Measurements from ENCODE around the gene ANKS3.

Gene ANKS3

DNA sequence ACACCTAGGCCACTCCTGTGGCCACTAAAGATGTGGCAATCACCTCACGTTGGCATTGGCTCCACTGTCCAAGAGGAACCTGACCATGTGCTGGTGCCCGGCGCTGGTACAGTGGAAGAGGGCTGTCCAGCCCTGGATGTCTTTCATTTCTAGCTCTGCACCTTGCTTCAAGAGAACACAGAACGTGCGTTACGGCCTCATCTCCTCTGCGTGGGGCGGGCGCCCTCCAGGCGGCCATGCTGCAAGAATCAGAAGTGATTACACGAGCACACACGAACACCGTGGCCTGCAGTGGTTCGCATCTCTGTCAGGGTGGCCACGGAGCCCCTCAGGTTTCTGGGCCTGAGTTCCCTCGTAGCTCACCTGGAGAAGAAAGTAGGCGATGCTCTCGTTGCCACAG, 7.5 kb downstream of the ANKS3 start:
- no peak for DNase-seq
- Mint-ChIP-seq H3K27me3 (no peaks in the 10 kb centered on the region), H3K4me1 (peaks cover 1% of the 10 kb centered on the region), H3K36me3 (no peaks in the 10 kb centered on the region), H3K27ac (no peak overlapping the region), H3K4me3 (no peak overlapping the region), H3K9me3 (no peaks in the 10 kb centered on the region)
- CTCF ChIA-PET: no interaction called here

DNA sequence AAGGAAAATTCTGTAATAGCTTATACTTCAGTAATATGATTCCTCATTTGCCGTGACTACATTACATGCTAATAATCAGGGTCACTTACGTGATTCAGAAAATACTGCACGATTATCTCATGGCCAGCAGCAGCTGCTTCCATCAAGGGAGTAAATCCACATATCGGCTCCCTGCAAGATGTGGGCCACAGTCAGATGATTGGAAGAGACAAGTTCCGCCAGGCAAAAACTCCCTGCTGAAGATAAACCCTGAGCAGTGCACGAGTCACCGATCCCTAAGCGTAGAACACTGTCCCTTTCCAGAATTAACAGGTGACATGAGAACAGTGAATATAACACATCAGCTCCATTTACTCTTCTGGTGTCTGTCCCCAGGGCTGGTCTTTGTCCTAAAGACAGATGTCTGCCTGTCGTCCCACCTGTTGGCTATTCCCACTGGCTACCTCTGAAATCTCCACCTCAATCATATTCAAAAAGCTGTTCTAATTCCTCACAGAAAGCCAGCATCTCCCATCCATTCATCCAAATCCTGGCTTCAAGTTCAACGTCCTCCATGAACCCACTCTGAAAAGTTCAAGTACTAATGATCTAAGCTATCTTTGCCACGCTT, 9.3 kb downstream of the ANKS3 start:
- H3K4me1 Mint-ChIP-seq: no peaks in the 10 kb centered on the region
- no peak overlapping the region for H3K27ac Mint-ChIP-seq
- CTCF ChIA-PET: no interaction called here
- no peak for DNase-seq
- H3K4me3 Mint-ChIP-seq: no peak overlapping the region
- H3K36me3 Mint-ChIP-seq: no peaks in the 10 kb centered on the region
- H3K9me3 Mint-ChIP-seq: no peaks in the 10 kb centered on the region
- no peaks in the 10 kb centered on the region for H3K27me3 Mint-ChIP-seq

DNA sequence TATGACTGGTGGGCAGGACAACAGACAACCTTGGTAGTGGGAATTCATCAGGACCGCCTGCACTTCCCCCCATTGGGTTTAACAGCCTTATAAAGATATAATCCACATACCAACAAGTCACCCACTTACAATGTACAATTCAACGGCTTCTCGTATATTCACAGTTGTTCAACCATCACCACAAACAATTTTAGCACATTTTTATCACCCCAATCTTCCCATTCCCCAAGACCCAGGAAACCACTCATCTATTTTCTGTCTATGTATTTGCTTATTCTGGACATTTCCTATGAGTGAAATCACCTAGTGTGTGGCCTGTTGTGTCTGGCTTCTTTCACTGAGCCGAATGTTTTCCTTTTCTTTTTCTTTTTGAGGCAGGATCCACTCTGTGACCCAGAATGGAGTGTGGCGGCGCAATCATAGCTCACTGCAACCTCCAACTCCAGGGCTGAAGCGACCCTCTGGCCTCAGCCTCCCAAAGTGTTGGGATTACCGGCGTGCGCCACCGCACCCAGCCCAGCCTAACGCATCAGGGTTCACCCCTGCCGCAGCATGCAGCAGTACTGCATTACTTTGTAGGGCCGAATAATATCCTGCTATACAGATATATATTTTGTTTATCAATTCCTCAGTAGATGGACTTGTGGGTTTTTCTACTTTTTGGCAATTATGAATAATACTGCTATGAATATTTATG, 10.9 kb downstream of the ANKS3 start:
- H3K27me3 Mint-ChIP-seq: no peaks in the 10 kb centered on the region
- no peaks in the 10 kb centered on the region for H3K4me1 Mint-ChIP-seq
- H3K36me3 Mint-ChIP-seq: no peaks in the 10 kb centered on the region
- CTCF ChIA-PET: no interaction called here
- H3K9me3 Mint-ChIP-seq: no peaks in the 10 kb centered on the region
- no peak for DNase-seq
- no peak overlapping the region for H3K27ac Mint-ChIP-seq
- H3K4me3 Mint-ChIP-seq: no peak overlapping the region

DNA sequence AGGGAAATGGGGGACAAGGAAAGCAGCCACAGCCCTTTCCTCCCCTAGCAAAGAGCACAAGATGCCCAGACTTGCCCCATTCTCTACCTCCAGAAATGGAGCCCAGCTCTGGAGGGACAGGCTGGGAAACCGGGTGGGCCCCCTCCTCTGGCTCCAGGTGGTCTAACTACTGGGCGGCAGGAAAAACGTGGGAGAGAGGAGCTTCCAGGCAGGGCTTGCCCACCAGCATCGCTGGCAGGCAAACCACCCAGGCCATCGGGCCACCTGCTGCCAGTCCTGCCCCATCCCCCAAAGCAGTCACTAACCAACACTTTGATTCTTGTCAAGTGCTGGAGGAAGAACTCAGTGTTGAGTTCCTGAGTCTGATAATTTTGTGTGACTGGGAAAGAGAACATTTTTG, 15.6 kb downstream of the ANKS3 start:
- H3K36me3 Mint-ChIP-seq: no peaks in the 10 kb centered on the region
- no peak overlapping the region for H3K4me3 Mint-ChIP-seq
- no peak for DNase-seq
- no peaks in the 10 kb centered on the region for H3K9me3 Mint-ChIP-seq
- H3K27ac Mint-ChIP-seq: no peak overlapping the region
- H3K27me3 Mint-ChIP-seq: no peaks in the 10 kb centered on the region
- no peaks in the 10 kb centered on the region for H3K4me1 Mint-ChIP-seq
- CTCF ChIA-PET: no interaction called here

DNA sequence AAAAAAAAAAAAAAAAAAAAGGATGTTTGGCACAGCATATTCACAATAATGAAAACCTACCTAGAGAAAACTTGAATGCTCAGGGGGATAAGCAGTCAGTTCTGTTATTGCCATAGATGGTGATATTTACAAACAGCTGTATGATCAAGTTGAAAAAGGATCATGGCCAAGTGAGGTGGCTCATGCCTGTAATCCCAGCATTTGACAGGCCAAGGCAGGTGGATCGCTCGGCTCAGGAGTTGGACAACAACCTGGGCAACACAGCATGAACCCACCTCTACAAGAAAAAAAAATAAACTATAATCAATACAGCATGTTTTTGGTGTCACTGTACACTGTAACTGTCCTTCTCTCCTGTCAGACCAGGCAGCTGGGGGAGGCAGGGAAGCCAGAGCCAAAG, 19.1 kb downstream of the ANKS3 start:
- DNase-seq: no peak
- Mint-ChIP-seq H3K9me3 (no peaks in the 10 kb centered on the region), H3K4me1 (no peaks in the 10 kb centered on the region), H3K27me3 (no peaks in the 10 kb centered on the region), H3K27ac (no peak overlapping the region), H3K36me3 (peaks cover 8% of the 10 kb centered on the region), H3K4me3 (no peak overlapping the region)
- CTCF ChIA-PET: no interaction called here

DNA sequence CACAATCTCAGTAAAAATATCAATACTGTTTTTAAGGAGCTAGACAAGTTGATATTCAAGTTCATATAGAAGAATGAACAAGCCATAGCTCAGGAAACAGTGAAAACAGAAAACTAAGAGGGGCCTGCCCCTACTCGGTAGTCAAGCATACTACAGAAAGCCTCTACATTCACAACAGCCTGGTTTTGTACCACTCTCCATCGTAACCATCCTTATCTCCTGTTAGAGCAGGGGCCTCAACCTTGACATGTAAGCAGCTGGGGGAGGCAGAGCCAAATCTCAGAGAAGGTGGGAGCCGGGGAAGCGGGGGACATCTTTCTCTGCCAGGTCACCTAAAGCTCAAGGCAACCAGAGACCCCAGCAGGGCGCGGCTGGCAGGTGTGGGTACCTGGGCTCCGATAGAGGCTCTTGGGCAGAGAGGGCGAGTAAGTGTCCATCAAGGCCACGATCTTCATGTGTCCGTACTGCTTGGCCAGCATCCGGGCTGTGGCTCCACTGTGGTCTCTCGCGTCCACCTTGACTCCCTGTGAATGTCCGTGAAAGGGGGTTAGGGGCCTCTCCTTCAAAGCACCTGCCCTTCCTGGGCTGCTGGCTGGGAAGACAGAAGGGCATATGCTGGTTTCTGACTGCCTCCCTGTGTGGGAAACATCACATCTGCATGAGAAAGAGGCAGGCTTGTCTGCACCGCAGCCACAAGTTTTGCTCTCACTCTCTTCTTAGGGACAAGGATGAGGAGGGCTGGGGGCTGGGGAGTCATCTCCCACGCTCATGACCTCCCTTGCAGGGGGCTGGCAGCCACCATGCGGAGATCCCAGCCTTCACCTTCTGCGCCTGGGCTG, 20.2 kb downstream of the ANKS3 start:
- H3K27ac Mint-ChIP-seq: no peak overlapping the region
- CTCF ChIA-PET: no interaction called here
- H3K27me3 Mint-ChIP-seq: no peaks in the 10 kb centered on the region
- no peaks in the 10 kb centered on the region for H3K4me1 Mint-ChIP-seq
- H3K9me3 Mint-ChIP-seq: no peaks in the 10 kb centered on the region
- no peak for DNase-seq
- H3K36me3 Mint-ChIP-seq: peaks cover 14% of the 10 kb centered on the region
- no peak overlapping the region for H3K4me3 Mint-ChIP-seq

DNA sequence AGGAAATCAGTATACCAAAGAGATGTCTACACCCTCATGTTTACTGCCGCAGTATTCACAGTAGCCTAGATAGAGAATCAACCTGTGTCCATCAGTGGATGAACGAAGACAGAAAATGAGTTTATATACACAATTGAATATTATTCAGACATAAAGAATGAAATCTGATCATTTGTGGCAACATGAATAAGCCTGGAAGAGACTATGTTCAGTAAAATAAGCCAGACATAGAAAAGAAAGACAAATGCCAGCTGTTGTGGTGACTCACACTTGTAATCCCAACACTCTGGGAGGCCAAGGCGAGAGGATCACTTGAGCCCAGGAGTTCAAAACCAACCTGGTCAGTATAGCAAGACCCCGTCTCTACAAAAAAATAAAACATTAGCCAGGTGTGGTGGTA, 24.6 kb downstream of the ANKS3 start:
- Mint-ChIP-seq H3K9me3 (no peaks in the 10 kb centered on the region), H3K27ac (no peak overlapping the region), H3K4me3 (no peak overlapping the region), H3K27me3 (no peaks in the 10 kb centered on the region), H3K36me3 (peaks cover 22% of the 10 kb centered on the region), H3K4me1 (no peaks in the 10 kb centered on the region)
- no peak for DNase-seq
- CTCF ChIA-PET: no interaction called here

DNA sequence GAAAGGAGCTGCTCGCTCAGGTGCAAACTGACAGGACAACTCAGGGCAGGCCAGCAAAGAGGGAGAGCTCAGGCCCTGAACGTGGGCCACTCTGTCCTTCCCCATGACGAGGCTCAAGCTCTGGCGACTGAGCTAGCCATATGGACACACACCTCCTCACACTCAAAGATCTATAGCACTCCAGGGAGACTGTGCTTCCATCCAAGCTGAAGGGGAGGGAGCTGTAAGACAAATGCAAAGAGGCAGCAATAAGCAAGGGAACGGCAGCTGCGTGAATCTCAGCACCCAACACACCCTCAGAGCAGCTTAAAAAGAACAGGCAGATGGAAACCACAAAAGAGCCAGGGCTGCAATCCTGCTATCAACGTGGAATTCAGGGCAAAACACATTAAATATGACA, 27.2 kb downstream of the ANKS3 start:
- H3K27ac Mint-ChIP-seq: no peak overlapping the region
- peaks cover 7% of the 10 kb centered on the region for H3K4me1 Mint-ChIP-seq
- DNase-seq: no peak
- H3K9me3 Mint-ChIP-seq: no peaks in the 10 kb centered on the region
- no peak overlapping the region for H3K4me3 Mint-ChIP-seq
- CTCF ChIA-PET: interaction anchor here (1.1 kb wide), 1 partner anchor 13 kb away, joined by 3 read pairs; no protein-coding TSS in a partner anchor
- H3K27me3 Mint-ChIP-seq: no peaks in the 10 kb centered on the region
- H3K36me3 Mint-ChIP-seq: peaks cover 23% of the 10 kb centered on the region

DNA sequence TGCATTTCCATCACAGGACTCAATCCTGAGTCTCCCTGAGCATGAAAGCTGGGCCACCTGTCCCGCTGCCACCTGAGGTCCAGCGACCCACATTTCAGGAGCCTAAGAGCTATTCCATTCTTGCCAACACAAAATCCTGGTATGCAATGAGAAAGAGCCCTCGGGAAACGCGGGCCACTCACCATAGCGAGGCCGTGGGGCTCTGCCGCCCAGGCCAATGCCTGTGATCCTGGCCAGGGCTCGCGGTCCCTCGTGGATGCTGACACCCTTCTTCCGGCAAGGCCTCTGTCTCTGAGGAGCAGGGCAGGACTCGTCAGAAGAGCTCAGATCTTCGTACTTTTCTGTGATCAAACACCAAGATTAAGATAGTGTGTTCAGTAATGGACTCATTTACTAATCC, 29.2 kb downstream of the ANKS3 start:
- no peak overlapping the region for H3K4me3 Mint-ChIP-seq
- H3K36me3 Mint-ChIP-seq: peaks cover 19% of the 10 kb centered on the region
- H3K27me3 Mint-ChIP-seq: no peaks in the 10 kb centered on the region
- H3K27ac Mint-ChIP-seq: no peak overlapping the region
- CTCF ChIA-PET: no interaction called here
- no peak for DNase-seq
- peaks cover 16% of the 10 kb centered on the region for H3K4me1 Mint-ChIP-seq
- H3K9me3 Mint-ChIP-seq: no peaks in the 10 kb centered on the region

DNA sequence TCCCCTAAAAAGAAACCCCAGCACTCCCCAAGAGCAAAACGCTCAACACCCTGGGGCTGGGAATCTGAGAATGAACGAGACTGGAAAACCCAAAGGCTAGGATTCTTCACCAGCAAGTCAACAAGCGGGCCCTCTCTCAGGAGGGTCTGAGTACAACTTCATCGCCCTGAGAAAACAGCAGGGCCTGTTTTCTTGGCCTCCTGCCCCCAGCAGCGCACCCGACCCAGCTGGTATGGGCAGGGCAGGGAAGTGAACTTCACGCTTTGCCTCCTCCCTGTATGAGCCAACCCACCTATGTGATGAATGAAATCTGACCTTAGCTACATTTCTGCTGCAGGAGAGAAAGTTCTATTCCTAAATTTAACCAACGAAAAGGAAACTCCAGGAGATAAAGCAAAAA, 29.6 kb downstream of the ANKS3 start:
- CTCF ChIA-PET: no interaction called here
- no peak for DNase-seq
- Mint-ChIP-seq H3K4me1 (peaks cover 20% of the 10 kb centered on the region), H3K36me3 (peaks cover 19% of the 10 kb centered on the region), H3K27me3 (no peaks in the 10 kb centered on the region), H3K9me3 (no peaks in the 10 kb centered on the region), H3K4me3 (no peak overlapping the region), H3K27ac (no peak overlapping the region)

DNA sequence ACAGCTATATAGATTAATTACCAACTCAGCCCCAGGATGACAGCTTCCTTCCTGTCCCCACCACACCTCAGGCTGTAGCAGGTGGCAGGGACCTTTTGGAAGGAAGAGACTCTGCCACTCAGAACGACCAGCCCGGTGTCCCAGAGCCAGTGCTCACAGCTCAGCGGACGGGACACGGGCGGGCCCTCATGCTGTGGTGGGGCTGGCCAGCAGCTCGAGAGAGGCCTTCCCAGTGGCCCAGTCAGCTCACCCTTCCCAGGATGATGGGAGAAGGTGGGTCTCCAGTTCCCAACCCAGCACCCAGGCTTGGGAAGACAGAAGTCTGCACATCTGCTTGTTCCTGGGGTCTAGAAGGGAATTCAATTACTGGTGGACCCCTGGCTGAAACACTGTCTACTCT, 30.2 kb downstream of the ANKS3 start:
- peaks cover 24% of the 10 kb centered on the region for H3K4me1 Mint-ChIP-seq
- no peaks in the 10 kb centered on the region for H3K27me3 Mint-ChIP-seq
- H3K36me3 Mint-ChIP-seq: peaks cover 21% of the 10 kb centered on the region
- H3K9me3 Mint-ChIP-seq: no peaks in the 10 kb centered on the region
- no peak for DNase-seq
- CTCF ChIA-PET: no interaction called here
- no peak overlapping the region for H3K27ac Mint-ChIP-seq
- no peak overlapping the region for H3K4me3 Mint-ChIP-seq

DNA sequence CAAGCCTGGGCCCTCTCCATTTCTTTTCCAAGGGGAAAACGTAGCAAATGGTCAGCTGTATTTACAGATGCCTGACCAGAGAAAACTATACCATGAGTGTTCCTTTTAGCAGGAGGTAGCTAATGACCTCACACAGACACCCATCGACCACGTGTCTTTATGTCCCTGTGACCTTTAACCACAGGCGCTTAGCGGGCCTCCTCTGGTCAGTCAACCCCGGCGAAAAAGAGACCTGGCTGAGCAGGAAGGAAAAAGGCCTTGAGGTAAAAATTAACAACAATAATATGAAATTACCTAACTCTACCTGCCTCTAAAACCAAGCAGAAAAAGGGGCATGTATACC, 31.6 kb downstream of the ANKS3 start:
- peaks cover 24% of the 10 kb centered on the region for H3K4me1 Mint-ChIP-seq
- no peaks in the 10 kb centered on the region for H3K9me3 Mint-ChIP-seq
- no peaks in the 10 kb centered on the region for H3K27me3 Mint-ChIP-seq
- H3K36me3 Mint-ChIP-seq: peaks cover 18% of the 10 kb centered on the region
- CTCF ChIA-PET: no interaction called here
- no peak overlapping the region for H3K4me3 Mint-ChIP-seq
- no peak overlapping the region for H3K27ac Mint-ChIP-seq
- no peak for DNase-seq

DNA sequence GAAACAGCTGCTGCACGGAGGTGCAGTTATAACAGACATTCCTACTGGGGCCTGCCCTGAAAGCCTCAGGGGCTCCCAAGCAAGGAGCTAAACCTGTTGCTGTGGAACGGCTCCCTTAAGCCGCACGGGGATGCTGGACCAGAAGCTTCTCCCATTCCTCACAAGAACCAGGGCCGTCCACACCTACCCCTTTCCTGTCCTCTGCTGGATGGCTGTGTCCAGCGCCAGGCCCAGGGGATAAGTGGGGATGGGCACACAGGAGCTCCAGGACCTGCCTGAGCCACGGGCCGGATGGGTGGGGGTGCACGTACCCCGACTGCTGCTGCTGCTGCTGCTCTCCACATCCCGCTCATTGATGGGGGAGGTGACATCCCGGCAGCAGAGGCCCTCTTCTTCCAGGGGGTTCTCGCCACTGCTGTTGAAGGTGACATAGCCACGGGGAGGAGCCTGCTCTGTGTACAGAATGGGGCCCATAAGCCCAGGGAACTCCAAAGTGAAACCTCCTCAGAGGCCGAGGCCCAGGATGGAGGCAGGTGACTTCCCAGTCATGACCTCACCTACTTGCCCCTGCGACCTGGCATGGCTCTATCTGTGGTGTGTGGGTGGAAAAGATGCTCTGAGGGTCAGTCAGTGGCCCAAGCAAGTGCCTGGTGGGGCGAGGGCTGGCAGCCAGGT, 32.1 kb downstream of the ANKS3 start:
- Mint-ChIP-seq H3K4me3 (no peak overlapping the region), H3K36me3 (peaks cover 18% of the 10 kb centered on the region), H3K27me3 (no peaks in the 10 kb centered on the region), H3K9me3 (no peaks in the 10 kb centered on the region), H3K27ac (no peak overlapping the region), H3K4me1 (peaks cover 24% of the 10 kb centered on the region)
- no peak for DNase-seq
- CTCF ChIA-PET: interaction anchor here (0.6 kb wide), 1 partner anchor 86 kb away, joined by 3 read pairs; the partner anchor contains the start of gene SEPTIN12

DNA sequence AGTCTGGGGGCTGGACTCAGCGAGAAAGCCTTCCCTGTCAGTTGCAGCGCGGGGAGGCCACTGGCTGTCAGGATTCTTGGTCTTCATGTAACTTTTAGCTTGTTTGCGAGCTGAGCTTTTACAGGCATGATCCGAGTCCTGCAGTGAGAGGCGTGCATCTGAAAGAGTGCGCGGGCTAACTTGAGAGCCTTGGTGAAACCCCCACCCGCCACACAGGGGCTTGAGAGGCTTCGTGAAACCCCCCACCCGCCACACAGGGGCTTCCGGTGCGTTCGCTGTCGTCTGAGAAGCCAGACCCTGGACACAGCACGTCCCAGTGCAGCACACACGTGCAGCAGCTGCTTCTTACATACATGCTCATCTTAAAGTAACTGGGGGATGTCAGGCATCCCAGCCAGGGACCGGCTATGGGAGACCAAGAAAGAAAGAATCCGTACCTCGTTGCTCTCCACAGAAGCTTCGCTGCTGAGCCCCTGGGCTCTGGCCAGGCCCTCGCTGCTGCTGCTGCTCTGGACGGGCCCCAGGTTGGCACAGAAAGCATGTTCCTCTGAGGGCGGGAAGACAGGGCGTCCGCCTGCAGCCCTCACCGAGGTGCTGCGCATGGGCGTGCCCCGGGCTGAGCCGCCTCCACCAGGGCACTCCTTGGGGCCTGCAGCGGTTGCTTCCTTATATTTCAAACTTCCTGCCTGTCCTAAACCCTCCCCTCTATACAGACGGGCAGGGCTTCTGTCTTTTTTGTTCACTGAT, 32.9 kb downstream of the ANKS3 start:
- no peaks in the 10 kb centered on the region for H3K27me3 Mint-ChIP-seq
- no peaks in the 10 kb centered on the region for H3K9me3 Mint-ChIP-seq
- peaks cover 24% of the 10 kb centered on the region for H3K4me1 Mint-ChIP-seq
- CTCF ChIA-PET: interaction anchor here (0.6 kb wide), 1 partner anchor 87 kb away, joined by 3 read pairs; the partner anchor contains the start of gene SEPTIN12
- H3K27ac Mint-ChIP-seq: no peak overlapping the region
- no peak overlapping the region for H3K4me3 Mint-ChIP-seq
- peaks cover 14% of the 10 kb centered on the region for H3K36me3 Mint-ChIP-seq
- no peak for DNase-seq

All from activated naive CD4-positive, alpha-beta T cell treated with anti-CD3 and anti-CD28 coated beads, Interleukin-2, amount 10 ng/mL, durations not matched to agents 7 days and 5 days (primary cell).